ENCODE results near the gene SLC17A7. TPM values are rescaled to one million over a fixed set of nuclear protein-coding genes. Genes with fewer than 3 reads are reported as not detected.
A peak's percentile ranks its signal among the peaks of the same experiment; 100 is the strongest.

Gene SLC17A7
- 1.4 TPM for total RNA-seq
- long read RNA-seq = 0 reads

- DNase-seq = peak; percentile 70
- intact Hi-C loops (cut with micrococcal nuclease) = loop anchor here (5.0 kb wide), 1 partner anchor 49 kb away; no protein-coding TSS in a partner anchor
- ATAC-seq = peak; percentile 10
Observed at GRCh38 chr19:49441210-49441959, at the start of gene SLC17A7. Gene SLC17A7, minus strand, starts transcription at chr19:49441527. Its CDS starts 148 bp downstream, at chr19:49441379.

DNA sequence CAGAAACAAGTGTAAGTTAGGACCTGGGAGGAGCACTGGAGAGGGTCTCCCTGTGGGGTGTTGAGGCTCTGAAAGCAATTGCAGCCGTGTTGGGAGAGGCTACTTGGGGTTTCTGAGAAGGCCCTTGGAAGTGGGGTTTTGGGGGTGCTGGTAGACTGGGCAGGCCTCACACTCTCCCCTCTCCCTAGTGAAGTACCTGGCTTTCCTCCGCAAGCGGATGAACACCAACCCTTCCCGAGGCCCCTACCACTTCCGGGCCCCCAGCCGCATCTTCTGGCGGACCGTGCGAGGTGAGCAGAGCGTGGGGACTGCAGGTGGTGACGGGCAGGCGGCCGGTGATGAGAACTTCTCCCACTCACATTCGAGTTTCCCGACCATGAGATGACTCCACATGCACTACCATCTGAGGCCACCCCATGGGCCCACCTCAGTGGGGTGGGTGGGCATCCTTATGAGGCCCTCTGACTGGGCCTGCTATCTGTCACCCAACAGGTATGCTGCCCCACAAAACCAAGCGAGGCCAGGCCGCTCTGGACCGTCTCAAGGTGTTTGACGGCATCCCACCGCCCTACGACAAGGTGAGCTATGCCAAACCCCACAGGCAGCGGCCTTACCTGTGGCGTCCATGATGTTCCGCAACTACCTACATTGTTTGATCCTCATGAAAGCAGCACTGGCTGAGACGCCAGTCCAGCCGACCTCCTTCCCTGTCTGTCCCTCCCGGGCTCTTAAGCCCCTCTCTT lies 49.1 kb upstream of the SLC17A7 start:
- intact Hi-C loops (cut with micrococcal nuclease) = no loop called here
- ATAC-seq = no peak

DNA sequence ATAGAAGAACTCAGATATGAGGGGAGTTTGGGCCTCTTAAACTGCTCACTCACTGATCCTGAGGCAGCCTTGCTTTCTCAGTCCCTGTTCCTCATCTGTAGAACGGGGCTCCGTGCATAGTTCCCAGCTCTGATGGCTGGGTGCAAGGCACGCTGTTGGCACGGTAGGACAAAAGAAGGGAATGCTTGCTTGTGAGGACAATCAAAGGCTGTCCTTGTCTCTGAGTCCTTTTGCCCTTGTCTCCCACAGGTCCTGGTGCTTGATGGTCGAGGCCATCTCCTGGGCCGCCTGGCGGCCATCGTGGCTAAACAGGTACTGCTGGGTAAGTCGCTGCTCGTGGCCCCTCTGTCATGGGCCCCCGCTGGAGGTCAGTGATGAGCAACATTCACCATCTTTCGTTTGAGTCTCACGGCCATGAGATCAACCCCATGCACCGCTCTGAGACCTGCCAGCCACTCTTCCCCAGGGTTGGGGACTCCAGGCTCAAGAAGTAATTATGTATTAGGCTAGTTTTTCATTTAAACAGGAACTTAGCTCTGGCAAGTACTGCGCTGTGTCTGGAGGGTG lies 48.4 kb upstream of the SLC17A7 start:
- no peak for DNase-seq
- intact Hi-C loops (cut with micrococcal nuclease) = no loop called here
- no peak for ATAC-seq

More for the DNA sequence above, 49.1 kb upstream of the SLC17A7 start:
- no peak for DNase-seq

DNA sequence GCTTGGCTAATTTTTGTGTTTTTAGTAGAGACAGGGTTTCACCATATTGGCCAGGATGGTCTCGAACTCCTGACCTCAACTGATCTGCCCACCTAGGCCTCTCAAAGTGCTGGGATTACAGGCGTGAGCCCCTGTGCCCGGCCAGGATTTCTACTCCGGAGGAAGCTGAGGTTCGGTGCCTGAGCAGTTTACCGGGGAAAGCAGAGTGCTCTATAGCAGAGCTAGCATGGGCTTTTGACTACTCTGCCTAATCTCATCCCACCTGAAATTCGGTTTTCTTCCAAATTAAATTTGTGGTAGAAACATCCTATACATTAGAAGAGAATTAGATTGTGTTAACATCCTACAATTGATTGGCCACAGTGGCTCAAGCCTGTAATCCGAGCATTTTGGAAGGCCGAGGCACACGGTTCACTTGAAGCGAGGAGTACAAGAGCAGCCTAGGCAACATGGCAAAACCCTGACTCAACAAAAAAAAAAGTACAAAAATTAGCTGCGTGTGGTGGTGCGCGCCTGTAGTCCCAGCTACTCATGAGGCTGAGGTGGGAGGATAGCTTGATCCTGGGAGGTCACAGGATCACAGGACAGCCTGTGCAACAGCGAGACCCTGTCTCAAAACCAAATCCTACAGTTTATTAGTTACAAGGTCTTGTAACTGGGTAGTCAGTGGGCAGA lies 47.7 kb upstream of the SLC17A7 start:
- ATAC-seq (no peak), DNase-seq (no peak)
- intact Hi-C loops (cut with micrococcal nuclease) = no loop called here

DNA sequence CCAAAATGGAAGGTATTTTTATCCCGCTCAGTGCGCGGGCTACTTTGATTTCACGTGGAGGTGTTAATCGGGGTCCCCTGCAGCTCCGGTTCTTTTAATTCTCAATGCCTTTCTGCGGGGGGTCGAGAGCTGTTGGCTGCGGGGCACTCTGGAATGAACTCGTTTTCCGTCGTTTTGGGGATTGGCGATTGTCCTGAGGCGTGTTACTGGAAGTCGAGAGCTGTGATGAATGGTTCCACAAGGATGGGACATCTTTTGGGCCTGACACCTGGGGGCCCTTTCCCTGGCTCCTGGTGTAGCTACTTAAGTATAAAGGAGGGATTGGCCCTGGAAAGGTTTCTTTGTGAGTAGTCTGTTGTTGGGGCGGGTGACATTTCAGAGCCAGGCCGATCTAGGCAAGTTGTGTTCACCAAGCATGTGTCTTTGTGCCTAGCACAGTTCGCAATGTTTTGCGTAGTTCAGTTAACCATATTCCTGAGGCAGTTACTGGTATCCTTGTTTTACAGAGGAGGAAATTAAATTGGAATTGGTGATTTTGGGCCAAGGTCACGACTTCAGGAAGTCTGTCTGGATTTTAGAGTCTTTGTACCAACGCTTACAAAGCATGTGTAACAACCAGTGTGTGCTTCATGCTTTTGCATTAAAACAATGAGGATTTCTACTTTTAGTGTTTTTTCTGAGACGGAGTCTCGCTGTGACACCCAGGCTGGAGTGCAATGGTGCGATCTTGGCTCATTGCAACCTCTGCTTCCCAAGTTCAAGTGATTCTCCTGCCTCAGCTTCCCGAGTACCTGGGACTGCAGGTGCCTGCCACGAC lies 46.9 kb upstream of the SLC17A7 start:
- intact Hi-C loops (cut with micrococcal nuclease) = no loop called here
- no peak for DNase-seq
- ATAC-seq = no peak

DNA sequence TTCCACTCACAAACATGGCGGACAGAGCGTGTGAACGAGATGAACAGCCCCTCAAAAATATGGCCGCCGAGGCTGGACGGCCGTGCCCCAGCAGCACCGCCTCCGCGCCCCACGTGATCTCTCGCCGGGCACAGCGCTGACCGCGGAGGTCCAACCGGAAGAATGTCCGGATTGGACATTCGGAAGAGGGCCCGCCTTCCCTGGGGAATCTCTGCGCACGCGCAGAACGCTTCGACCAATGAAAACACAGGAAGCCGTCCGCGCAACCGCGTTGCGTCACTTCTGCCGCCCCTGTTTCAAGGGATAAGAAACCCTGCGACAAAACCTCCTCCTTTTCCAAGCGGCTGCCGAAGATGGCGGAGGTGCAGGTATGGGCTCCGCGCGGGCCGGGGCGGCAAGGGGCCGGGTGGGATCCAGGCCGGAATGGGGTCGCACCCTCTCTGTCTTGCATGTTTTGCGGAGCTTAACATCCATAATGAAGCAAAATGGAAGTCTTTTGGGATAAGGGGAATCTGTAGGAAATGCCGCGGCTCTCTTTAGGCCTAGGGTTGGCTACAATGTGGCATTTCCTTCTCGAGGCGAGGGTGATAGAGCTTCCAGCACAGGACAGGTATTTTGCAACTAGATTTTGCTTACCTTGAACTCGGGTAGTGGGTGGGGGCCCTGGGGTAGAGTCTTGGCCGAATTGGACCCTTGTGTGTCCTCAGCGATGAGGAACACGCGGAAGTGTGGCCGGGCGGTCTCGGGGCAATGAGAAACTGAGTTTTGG lies 46.1 kb upstream of the SLC17A7 start, which contains the start of gene RPL13A:
Gene RPL13A, plus strand, starts transcription at position 332 of the 769 bp plus-strand sequence. Its CDS starts 22 bp downstream, at position 354.
- ATAC-seq (peak; percentile 97), DNase-seq (peak; percentile 100)
- intact Hi-C loops (cut with micrococcal nuclease) = no loop called here

GRCh38 chr19:49486710-49487276 lies 45.5 kb upstream of the SLC17A7 start:
- no peak for DNase-seq
- ATAC-seq = no peak
- intact Hi-C loops (cut with micrococcal nuclease) = no loop called here

GRCh38 chr19:49486232-49486631 lies 44.9 kb upstream of the SLC17A7 start:
- ATAC-seq (no peak), DNase-seq (no peak)
- intact Hi-C loops (cut with micrococcal nuclease) = no loop called here

GRCh38 chr19:49481020-49481683 lies 39.8 kb upstream of the SLC17A7 start:
- ATAC-seq (no peak), DNase-seq (no peak)
- intact Hi-C loops (cut with micrococcal nuclease) = no loop called here

DNA sequence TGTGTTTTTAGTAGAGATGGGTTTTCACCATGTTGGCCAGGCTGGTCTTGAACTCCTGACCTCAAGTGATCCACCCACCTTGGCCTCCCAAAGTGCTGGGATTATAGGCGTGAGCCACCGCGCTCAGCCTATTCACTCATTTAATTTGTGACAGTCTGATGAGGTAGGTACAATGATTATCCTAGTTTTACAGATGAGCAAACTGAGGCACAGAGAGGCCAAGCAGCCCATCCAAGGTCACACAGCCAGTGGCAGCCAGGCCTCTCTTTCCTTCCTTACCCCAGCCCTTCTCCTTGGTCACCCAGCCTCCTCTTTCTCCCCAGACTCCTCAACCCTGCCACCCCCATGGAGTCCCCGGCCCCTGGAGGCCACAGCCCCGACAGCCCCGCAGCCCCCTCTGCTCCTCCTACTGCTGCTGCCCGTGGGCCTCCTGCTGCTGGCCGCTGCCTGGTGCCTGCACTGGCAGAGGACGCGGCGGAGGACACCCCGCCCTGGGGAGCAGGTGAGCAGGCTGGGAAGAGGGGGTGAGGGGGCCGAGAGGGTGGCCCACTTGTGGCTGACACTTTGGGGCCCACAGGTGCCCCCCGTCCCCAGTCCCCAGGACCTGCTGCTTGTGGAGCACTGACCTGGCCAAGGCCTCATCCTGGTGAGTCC lies 38.8 kb upstream of the SLC17A7 start:
- DNase-seq = no peak
- intact Hi-C loops (cut with micrococcal nuclease) = no loop called here
- ATAC-seq = no peak

- intact Hi-C loops (cut with micrococcal nuclease) = no loop called here
- DNase-seq = peak; percentile 65
- peak; percentile 28 for ATAC-seq
Observed at GRCh38 chr19:49475995-49476880, 34.9 kb upstream of the SLC17A7 start.

DNA sequence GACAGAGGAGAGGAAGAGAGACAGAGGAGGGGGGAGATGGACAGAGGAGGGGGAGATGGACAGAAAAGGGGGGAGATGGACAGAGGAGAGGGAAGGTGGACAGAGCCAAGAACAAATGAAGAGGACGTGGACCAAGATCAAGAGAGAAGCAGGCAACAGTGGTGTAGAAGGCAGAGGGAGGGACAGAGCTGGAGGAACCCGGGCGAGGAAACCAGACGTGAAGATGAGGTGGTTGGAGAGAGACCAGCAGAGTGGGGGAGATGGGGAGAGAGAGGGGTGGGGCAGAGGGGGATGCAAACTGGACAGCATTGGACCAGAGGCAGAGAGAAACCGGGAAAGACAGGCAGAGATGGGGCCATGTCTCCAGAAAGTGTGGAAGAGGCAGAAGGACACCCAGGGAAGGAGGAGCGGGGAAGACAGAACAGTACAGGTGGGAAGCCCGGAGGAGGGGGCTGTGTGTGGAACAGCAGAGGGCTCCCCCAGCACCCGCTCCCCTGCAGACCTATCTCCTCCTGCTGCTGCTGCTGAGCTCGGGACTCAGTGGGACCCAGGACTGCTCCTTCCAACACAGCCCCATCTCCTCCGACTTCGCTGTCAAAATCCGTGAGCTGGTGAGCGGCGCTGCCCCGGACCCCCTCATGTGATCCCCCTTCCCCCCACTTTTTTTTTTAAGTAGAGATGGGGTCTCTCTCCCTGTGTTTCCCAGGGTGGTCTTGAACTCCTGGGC lies 34.0 kb upstream of the SLC17A7 start:
- intact Hi-C loops (cut with micrococcal nuclease) = no loop called here
- ATAC-seq (no peak), DNase-seq (no peak)

- intact Hi-C loops (cut with micrococcal nuclease) = no loop called here
- DNase-seq (no peak), ATAC-seq (peak; percentile 1)
Observed at GRCh38 chr19:49474542-49474924, 33.2 kb upstream of the SLC17A7 start.

GRCh38 chr19:49473868-49474541 lies 32.7 kb upstream of the SLC17A7 start, which contains the start of gene FLT3LG:
Gene FLT3LG, plus strand, starts transcription at chr19:49474215. Its CDS starts 425 bp downstream, at chr19:49474640.
- ATAC-seq (peak; percentile 75), DNase-seq (peak; percentile 88)
- intact Hi-C loops (cut with micrococcal nuclease) = no loop called here

Data from left ventricle myocardium superior (tissue), 1 donor.